ENCODE results near the gene CASP8AP2. TPM values are rescaled to one million over a fixed set of nuclear protein-coding genes. Genes with fewer than 3 reads are reported as not detected.
A peak's percentile ranks its signal among the peaks of the same experiment; 100 is the strongest.
"Not testable (repeated sequence)": the region's sequence is repeated elsewhere in the genome, so short reads cannot be mapped to it uniquely, and the experiment has no call there.

The CASP8AP2 gene
- total RNA-seq, 2 donors from 2014 or later: 13.9 to 23.8 TPM

DNA sequence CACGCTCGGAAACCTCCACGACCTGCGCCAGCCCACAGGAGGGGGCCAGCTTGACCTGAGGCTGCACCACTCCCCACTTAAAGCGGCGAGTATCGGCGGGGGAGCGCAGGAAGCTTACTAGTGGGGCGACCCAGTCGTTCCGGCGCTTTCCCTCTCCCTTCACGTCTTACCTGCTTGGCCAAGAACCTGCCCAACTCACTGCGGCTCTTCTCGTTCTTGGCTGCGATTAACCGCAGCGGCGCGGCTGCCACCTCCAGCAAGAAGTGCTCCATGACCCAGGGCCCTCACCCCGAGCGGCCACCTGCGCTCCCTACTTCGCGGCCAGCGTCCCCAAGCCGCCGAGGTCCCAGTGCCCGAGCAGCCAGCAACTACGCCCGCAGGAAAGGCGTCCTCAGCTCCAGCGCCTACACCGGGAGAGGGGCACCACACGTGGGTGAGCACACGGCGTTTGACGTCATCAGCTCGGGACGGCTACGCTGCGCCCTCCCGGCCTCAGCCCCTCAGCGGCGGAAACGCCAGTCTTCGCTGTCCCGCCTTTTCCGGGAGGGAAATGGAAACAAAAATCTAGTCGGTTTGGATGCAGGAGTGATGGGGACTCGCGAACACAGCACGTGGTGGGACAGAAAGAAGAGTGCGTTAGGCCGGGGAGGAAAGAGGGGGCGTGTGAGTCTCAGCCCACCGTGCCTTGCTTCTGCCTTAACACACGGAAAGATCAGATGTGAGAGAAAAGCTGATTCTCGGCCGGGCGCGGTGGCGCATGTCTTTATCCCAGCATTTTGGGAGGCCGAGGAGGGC is 10.1 kb upstream of the CASP8AP2 start, which contains the start of gene MDN1:
MDN1 (minus strand) TSS at position 459 of the 795 bp plus-strand sequence; CDS start at position 272, 187 bp downstream.
- TF ChIP-seq, protein P1, sequence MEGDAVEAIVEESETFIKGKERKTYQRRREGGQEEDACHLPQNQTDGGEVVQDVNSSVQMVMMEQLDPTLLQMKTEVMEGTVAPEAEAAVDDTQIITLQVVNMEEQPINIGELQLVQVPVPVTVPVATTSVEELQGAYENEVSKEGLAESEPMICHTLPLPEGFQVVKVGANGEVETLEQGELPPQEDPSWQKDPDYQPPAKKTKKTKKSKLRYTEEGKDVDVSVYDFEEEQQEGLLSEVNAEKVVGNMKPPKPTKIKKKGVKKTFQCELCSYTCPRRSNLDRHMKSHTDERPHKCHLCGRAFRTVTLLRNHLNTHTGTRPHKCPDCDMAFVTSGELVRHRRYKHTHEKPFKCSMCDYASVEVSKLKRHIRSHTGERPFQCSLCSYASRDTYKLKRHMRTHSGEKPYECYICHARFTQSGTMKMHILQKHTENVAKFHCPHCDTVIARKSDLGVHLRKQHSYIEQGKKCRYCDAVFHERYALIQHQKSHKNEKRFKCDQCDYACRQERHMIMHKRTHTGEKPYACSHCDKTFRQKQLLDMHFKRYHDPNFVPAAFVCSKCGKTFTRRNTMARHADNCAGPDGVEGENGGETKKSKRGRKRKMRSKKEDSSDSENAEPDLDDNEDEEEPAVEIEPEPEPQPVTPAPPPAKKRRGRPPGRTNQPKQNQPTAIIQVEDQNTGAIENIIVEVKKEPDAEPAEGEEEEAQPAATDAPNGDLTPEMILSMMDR (IDR thresholded peaks at IDR 0.05): no peak
- Histone ChIP-seq H3K9me3 (no peaks in the 10 kb centered on the region), H3K36me3 (no peaks in the 10 kb centered on the region), H3K4me3 (peak within 1 kb of the TSS; percentile 70), H3K27me3 (replicated peaks; ENCODE audit: insufficient read depth) (no peaks in the 10 kb centered on the region), H3K4me1 (ENCODE audit: control insufficient read depth in 1 of 2, low read depth in 2 of 2) (peaks cover 10 to 21% of the 10 kb centered on the region in 2 donors), H3K27ac (peak within 1 kb of the TSS; percentile 60 to 76)
- DNase-seq (ENCODE audit: low spot score): peak; percentile 66
- peak; percentile 85 for ATAC-seq (ENCODE audit: insufficient number of reproducible peaks, low FRiP score, low read depth)

DNA sequence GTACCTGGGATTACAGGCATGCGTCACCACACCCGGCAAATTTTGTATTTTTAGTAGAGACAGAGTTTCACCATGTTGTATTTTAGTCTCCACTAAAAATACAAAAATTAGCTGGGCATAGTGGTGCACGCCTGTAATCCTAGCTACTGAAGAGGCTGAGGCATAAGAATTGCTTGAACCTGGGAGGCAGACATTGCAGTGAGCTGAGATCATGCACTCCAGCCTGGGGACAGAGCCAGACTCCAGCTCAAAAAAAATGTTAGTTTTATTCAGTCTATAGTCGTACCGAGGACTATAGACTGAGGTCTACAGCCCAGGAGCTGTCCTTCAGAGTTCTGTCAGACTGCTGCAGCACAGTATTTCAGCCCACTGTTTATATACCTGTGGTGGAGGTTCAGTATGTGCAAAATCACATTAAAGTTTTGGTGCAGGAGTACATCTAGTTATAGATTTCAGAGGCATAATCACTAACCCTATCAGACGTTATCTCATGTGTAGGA is 3.6 kb upstream of the CASP8AP2 start:
- peak overlapping the region; percentile 35 for H3K4me3 ChIP-seq
- TF ChIP-seq, protein P1 (IDR thresholded peaks at IDR 0.05): no peak
- H3K27ac ChIP-seq: peak overlapping the region; percentile 55 to 83
- no peaks in the 10 kb centered on the region for H3K9me3 ChIP-seq
- H3K27me3 ChIP-seq (replicated peaks; ENCODE audit: insufficient read depth): no peaks in the 10 kb centered on the region
- H3K36me3 ChIP-seq: no peaks in the 10 kb centered on the region
- peaks cover 10 to 19% of the 10 kb centered on the region in 2 donors for H3K4me1 ChIP-seq (ENCODE audit: control insufficient read depth in 1 of 2, low read depth in 2 of 2)
- ATAC-seq (ENCODE audit: insufficient number of reproducible peaks, low FRiP score, low read depth) (no peak), DNase-seq (ENCODE audit: low spot score) (no peak)

DNA sequence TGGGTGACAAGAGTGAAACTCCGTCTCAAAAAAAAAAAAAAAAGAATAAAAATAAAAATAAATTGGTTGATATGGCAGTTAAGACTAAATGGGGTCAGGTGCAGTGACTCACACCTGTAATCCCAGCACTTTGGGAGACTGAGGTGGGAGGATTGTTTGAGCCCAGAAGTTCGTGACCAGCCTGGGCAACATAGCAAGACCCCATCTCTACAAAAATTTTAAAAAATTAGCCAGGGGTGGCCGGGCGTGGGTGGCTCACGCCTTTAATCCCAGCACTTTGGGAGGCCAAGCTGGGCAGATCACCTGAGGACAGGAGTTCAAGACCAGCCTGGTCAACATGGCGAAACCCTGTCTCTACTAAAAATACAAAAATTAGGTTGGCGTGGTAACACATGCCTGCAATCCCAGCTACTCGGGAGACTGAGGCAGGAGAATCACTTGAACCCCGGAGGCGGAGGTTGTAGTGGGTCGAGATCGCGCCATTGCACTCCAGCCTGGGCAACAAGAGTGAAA is 1.1 kb upstream of the CASP8AP2 start:
- H3K27me3 ChIP-seq (replicated peaks; ENCODE audit: insufficient read depth); DNase-seq (ENCODE audit: low spot score); H3K36me3 ChIP-seq; H3K9me3 ChIP-seq; ATAC-seq (ENCODE audit: insufficient number of reproducible peaks, low FRiP score, low read depth): not testable (repeated sequence)
- H3K4me1 ChIP-seq (ENCODE audit: control insufficient read depth in 1 of 2, low read depth in 2 of 2): peaks cover 10 to 23% of the 10 kb centered on the region in 2 donors
- H3K27ac ChIP-seq: peak overlapping the region; percentile 91 to 93
- peak overlapping the region; percentile 88 for H3K4me3 ChIP-seq

DNA sequence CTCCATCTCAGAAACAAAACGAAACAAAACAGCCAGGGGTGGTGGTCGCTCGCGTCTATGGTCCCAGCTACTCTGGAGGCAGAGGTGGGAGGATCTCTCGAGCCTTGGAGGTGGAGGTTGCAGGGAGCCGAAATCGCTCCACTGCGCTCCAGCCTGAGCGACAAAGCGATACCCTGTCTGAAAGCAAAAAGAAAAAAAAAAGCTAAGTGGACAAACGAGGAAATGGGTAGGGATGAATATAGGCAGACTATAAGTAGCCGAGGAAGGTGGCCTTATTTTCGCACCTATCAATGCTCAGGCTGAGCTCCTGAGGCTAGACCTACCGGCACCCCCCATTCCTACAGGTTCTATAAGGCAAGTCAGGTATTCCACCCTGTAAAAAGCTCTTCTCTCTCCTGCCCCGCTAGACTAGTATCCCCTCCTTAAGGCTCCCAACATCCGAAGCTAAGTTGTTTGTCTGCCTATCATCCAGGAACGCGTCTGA is 650 bp upstream of the CASP8AP2 start:
- DNase-seq (ENCODE audit: low spot score) (no peak), ATAC-seq (ENCODE audit: insufficient number of reproducible peaks, low FRiP score, low read depth) (peak; percentile 19)
- H3K4me3 ChIP-seq: peak overlapping the region; percentile 88
- H3K9me3 ChIP-seq: no peaks in the 10 kb centered on the region
- H3K36me3 ChIP-seq: peaks cover 9% of the 10 kb centered on the region
- H3K4me1 ChIP-seq (ENCODE audit: control insufficient read depth in 1 of 2, low read depth in 2 of 2): peaks cover 10 to 23% of the 10 kb centered on the region in 2 donors
- TF ChIP-seq, protein P1 (IDR thresholded peaks at IDR 0.05): no peak
- no peaks in the 10 kb centered on the region for H3K27me3 ChIP-seq (replicated peaks; ENCODE audit: insufficient read depth)
- peak overlapping the region; percentile 91 to 93 for H3K27ac ChIP-seq

DNA sequence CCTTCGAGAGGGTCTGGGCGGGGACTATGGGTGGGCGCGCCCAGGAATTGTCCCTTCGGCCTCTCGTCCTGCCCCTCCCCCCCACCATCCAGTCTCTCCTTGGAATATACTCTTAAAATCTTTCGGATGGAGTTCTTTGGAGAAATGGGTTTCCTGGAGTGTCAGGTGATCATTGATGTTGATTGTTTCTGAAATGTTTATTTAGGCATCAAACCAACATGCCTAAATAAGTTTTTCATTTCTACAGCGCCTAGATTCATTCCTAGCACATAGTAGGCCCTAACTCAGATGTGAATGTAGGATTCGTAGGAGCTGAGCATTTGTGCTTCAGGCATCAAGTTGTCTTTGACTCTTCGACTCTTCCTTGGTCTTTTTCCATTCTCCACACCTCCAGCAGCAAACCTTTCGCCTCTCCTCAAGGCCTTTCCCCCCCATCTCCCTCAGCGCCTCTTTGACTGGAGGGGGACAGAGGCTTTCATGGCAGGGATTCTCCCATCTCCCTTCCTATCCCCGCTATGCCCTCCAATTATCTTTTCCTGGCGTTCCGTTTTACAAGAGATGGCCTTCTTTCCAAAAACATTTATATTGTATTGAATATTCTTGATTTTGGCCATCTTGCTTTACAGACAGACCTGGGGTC is 610 bp downstream of the CASP8AP2 start:
- DNase-seq (ENCODE audit: low spot score): no peak
- H3K27me3 ChIP-seq (replicated peaks; ENCODE audit: insufficient read depth): no peaks in the 10 kb centered on the region
- peak overlapping the region; percentile 88 for H3K4me3 ChIP-seq
- H3K36me3 ChIP-seq: peaks cover 9% of the 10 kb centered on the region
- no peaks in the 10 kb centered on the region for H3K9me3 ChIP-seq
- TF ChIP-seq, protein P1 (IDR thresholded peaks at IDR 0.05): no peak
- H3K4me1 ChIP-seq (ENCODE audit: control insufficient read depth in 1 of 2, low read depth in 2 of 2): peaks cover 10 to 23% of the 10 kb centered on the region in 2 donors
- peak overlapping the region; percentile 69 to 93 for H3K27ac ChIP-seq
- ATAC-seq (ENCODE audit: insufficient number of reproducible peaks, low FRiP score, low read depth): no peak

All from thoracic aorta (tissue), 2 donors.